IMR-90 (cell line): ENCODE measurements around the gene ADD1. TPM values are rescaled to one million over a fixed set of nuclear protein-coding genes. Genes with fewer than 3 reads are reported as not detected.

Experiments used
- ATAC-seq: fragments of 200-7000 bp; cut with Tn5 transposase; 2 replicates; pipeline ENCODE4 v1.9.1; 2020; ENCODE audit warnings: low read depth, mild to moderate bottlenecking, moderate library complexity
- BruUV-seq: library from RNA; stranded (reverse); fragments of 400-500 nt; replicated peaks from 2 replicates; lab custom pipeline; 2021; lab: Mats Ljungman, UMichigan
- CTCF ChIA-PET: fragments of 300-600 bp; formaldehyde crosslinking; extraction: SDS; loops from one replicate; lab custom pipeline; 2021; ENCODE audit warnings: antibody characterized with exemption; lab: Yijun Ruan, JAX
- POLR2A ChIA-PET: fragments of 300-600 bp; sonication (Branson Sonifier 250); formaldehyde crosslinking; loops from one replicate; lab custom pipeline; 2022; ENCODE audit warnings: antibody characterized with exemption; ENCODE audit not compliant: unreplicated experiment; lab: Charles Lee
- DNase-seq: peaks from one replicate; pipeline ENCODE4 v3.0.0; 2013
- H2AFZ ChIP-seq: replicated peaks from 2 replicates; pipeline ENCODE3; 2013; ENCODE audit warnings: low read length, mild to moderate bottlenecking; ENCODE audit not compliant: poor library complexity
- H2AK5ac ChIP-seq: 2 replicates; pipeline ENCODE4 v1.6.1; 2013; ENCODE audit warnings: low read depth, low read length, inconsistent platforms
- H2AK9ac ChIP-seq: replicated peaks from 2 replicates; pipeline ENCODE3; 2013; ENCODE audit warnings: mild to moderate bottlenecking, low read depth, low read length, moderate library complexity; ENCODE audit not compliant: poor library complexity
- H2BK120ac ChIP-seq: 2 replicates; pipeline ENCODE4 v1.6.1; 2013; ENCODE audit warnings: low read depth, low read length, inconsistent platforms
- H2BK15ac ChIP-seq: 3 replicates; pipeline ENCODE4 v1.6.1; 2013; ENCODE audit warnings: low read depth, low read length, inconsistent platforms
- H2BK20ac ChIP-seq: 2 replicates; pipeline ENCODE4 v1.6.1; 2013; ENCODE audit warnings: low read depth, mild to moderate bottlenecking, inconsistent platforms, low read length, moderate library complexity
- H2BK5ac ChIP-seq: 2 replicates; pipeline ENCODE4 v1.6.1; 2013; ENCODE audit warnings: mild to moderate bottlenecking, low read depth, low read length, inconsistent platforms; ENCODE audit not compliant: poor library complexity, severe bottlenecking
- H3K14ac ChIP-seq: replicated peaks from 2 replicates; pipeline ENCODE4 v1.6.1; 2013; ENCODE audit warnings: low read depth, low read length, inconsistent platforms
- H3K18ac ChIP-seq: 2 replicates; pipeline ENCODE4 v1.6.1; 2013; ENCODE audit warnings: low read depth, low read length, control low read depth
- H3K23ac ChIP-seq: 2 replicates; pipeline ENCODE4 v1.6.1; 2013; ENCODE audit warnings: low read depth, low read length, inconsistent platforms
- H3K27ac ChIP-seq: 2 replicates; pipeline ENCODE4 v1.5.1; 2013; ENCODE audit warnings: mild to moderate bottlenecking, control low read depth, low read length; ENCODE audit not compliant: insufficient read depth
- H3K27me3 ChIP-seq: 2 replicates; pipeline ENCODE4 v1.6.1; 2013; ENCODE audit warnings: low read length; ENCODE audit not compliant: control insufficient read depth, insufficient read depth
- H3K36me3 ChIP-seq: 2 replicates; pipeline ENCODE4 v1.6.1; 2013; ENCODE audit warnings: low read length, mixed read lengths; ENCODE audit not compliant: control insufficient read depth, insufficient read depth
- H3K4ac ChIP-seq: 2 replicates; pipeline ENCODE4 v1.6.1; 2013; ENCODE audit warnings: low read depth, low read length, inconsistent platforms
- H3K4me1 ChIP-seq: 2 replicates; pipeline ENCODE4 v1.6.1; 2013; ENCODE audit warnings: low read length, mixed read lengths; ENCODE audit not compliant: control insufficient read depth, insufficient read depth
- H3K4me2 ChIP-seq: 2 replicates; pipeline ENCODE4 v1.6.1; 2013; ENCODE audit warnings: low read depth, mild to moderate bottlenecking, control low read depth, low read length, moderate library complexity
- H3K4me3 ChIP-seq: 2 replicates; pipeline ENCODE4 v1.5.1; 2013; ENCODE audit warnings: low read depth, mild to moderate bottlenecking, control low read depth, low read length, moderate library complexity; ENCODE audit not compliant: insufficient read depth
- H3K56ac ChIP-seq: 2 replicates; pipeline ENCODE4 v1.6.1; 2013; ENCODE audit warnings: low read length, inconsistent platforms; ENCODE audit not compliant: insufficient read depth; ENCODE audit errors: extremely low read depth
- H3K79me1 ChIP-seq, 2 experiments: 2 replicates each; pipeline ENCODE4 v1.6.1; 2013; ENCODE audit warnings: low read length in 2 of 2, inconsistent platforms in 1 of 2, low read depth in 1 of 2
- H3K9ac ChIP-seq: 2 replicates; pipeline ENCODE4 v1.6.1; 2013; ENCODE audit warnings: low read depth, low read length, control low read depth
- H3K9me1 ChIP-seq: 2 replicates; pipeline ENCODE4 v1.6.1; 2013; ENCODE audit warnings: low read length, inconsistent platforms; ENCODE audit not compliant: insufficient read depth
- H3K9me3 ChIP-seq: 2 replicates; pipeline ENCODE4 v1.6.1; 2013; ENCODE audit warnings: low read length; ENCODE audit not compliant: control insufficient read depth, insufficient read depth
- H4K20me1 ChIP-seq: 2 replicates; pipeline ENCODE4 v1.6.1; 2013; ENCODE audit warnings: low read length, inconsistent platforms; ENCODE audit not compliant: insufficient read depth
- H4K5ac ChIP-seq: 2 replicates; pipeline ENCODE4 v1.6.1; 2013; ENCODE audit warnings: mild to moderate bottlenecking, low read depth, low read length, control low read depth
- H4K8ac ChIP-seq, 2 experiments: 2 replicates each; pipeline ENCODE4 v1.6.1; 2013; ENCODE audit warnings: low read depth in 2 of 2, low read length in 2 of 2, control low read depth in 1 of 2, inconsistent platforms in 1 of 2
- H4K91ac ChIP-seq: 2 replicates; pipeline ENCODE4 v1.6.1; 2013; ENCODE audit warnings: low read depth, low read length, inconsistent platforms; ENCODE audit not compliant: insufficient read depth
- BHLHE40 ChIP-seq: fragments of 150-350 bp; IDR thresholded peaks from 2 replicates; pipeline ENCODE4 v1.6.1; 2016; ENCODE audit warnings: mild to moderate bottlenecking, low read depth, low read length
- CEBPB ChIP-seq: IDR thresholded peaks from 2 replicates; pipeline ENCODE4 v1.6.1; 2012; ENCODE audit warnings: low read depth, low read length, improper control_type of control experiment
- CHD1 ChIP-seq: IDR thresholded peaks from 2 replicates; pipeline ENCODE4 v1.6.1; 2012; ENCODE audit warnings: low read depth, low read length, improper control_type of control experiment
- CTCF ChIP-seq: conservative IDR thresholded peaks from 2 replicates; pipeline ENCODE4 v1.5.1; 2012; ENCODE audit warnings: mild to moderate bottlenecking, low read depth, low read length, improper control_type of control experiment
- ELK1 ChIP-seq: fragments of 150-350 bp; IDR thresholded peaks from 2 replicates; pipeline ENCODE4 v1.6.1; 2016; ENCODE audit warnings: low read depth, mild to moderate bottlenecking, low read length, moderate library complexity, borderline replicate concordance
- MAFK ChIP-seq: IDR thresholded peaks from 2 replicates; pipeline ENCODE4 v1.6.1; 2012; ENCODE audit warnings: low read depth, low read length, improper control_type of control experiment
- MAZ ChIP-seq: IDR thresholded peaks from 2 replicates; pipeline ENCODE4 v1.6.1; 2012; ENCODE audit warnings: low read depth, mild to moderate bottlenecking, low read length, improper control_type of control experiment, moderate library complexity, borderline replicate concordance
- MXI1 ChIP-seq: IDR thresholded peaks from 2 replicates; pipeline ENCODE4 v1.6.1; 2012; ENCODE audit warnings: low read depth, mild to moderate bottlenecking, low read length, moderate library complexity, borderline replicate concordance
- NFE2L2 ChIP-seq: fragments of 150-350 bp; IDR thresholded peaks from 2 replicates; pipeline ENCODE4 v1.6.1; 2016; ENCODE audit warnings: low read depth, mild to moderate bottlenecking, low read length
- RCOR1 ChIP-seq: IDR thresholded peaks from 2 replicates; pipeline ENCODE4 v1.6.1; 2012; ENCODE audit warnings: mild to moderate bottlenecking, low read length, improper control_type of control experiment; ENCODE audit not compliant: insufficient replicate concordance
- RFX5 ChIP-seq: IDR thresholded peaks from 2 replicates; pipeline ENCODE4 v1.8.0; 2012; ENCODE audit warnings: low read depth, mild to moderate bottlenecking, low read length, moderate library complexity
- SMC3 ChIP-seq: fragments of 150-350 bp; IDR thresholded peaks from 2 replicates; pipeline ENCODE4 v1.6.1; 2016; ENCODE audit warnings: low read depth, mild to moderate bottlenecking, antibody characterized with exemption, low read length, moderate library complexity
- WGBS, 2 experiments: methylation state at CpG; one replicate each; pipeline versions ENCODE4 v1.1.5 to v1.1.7; 2013; ENCODE audit warnings: missing lambda C conversion rate in 2 of 2; ENCODE audit not compliant: insufficient read length in 1 of 2; ENCODE audit errors: extremely low coverage in 2 of 2; 5-methylcytosine and 5-hydroxymethylcytosine counted together
- dilution Hi-C: fragments of 300-500 bp; cut with HindIII; formaldehyde crosslinking; loops from one replicate; pipeline ENCODE4 v1.14.3; 2018; ENCODE audit warnings: low sequenced_read_pairs; ENCODE audit not compliant: unreplicated experiment
- in situ Hi-C: fragments of 300-500 bp; cut with MboI; formaldehyde crosslinking; loops from 3 replicates; pipeline ENCODE4 v1.14.3; 2019; ENCODE audit warnings: low sequenced_read_pairs, inconsistent platforms, mixed read lengths
- intact Hi-C: fragments of 100-400 bp; cut with micrococcal nuclease; formaldehyde crosslinking; loops from 2 replicates; pipeline ENCODE4 v1.10.0; 2022
- polyA plus RNA-seq, 3 experiments: library from polyadenylated mRNA; depleted of rRNA; stranded (reverse); fragments of >200 nt; gene quantifications; 2 replicates each; pipeline ENCODE4 v1.2.3, GENCODE V29; 2012; ENCODE audit warnings: low replicate concordance in 1 of 3
- total RNA-seq: library from RNA; depleted of rRNA; stranded (reverse); fragments of >200 nt; gene quantifications from 2 replicates; pipeline ENCODE4 v1.2.3, GENCODE V29; 2012

Gene ADD1
- total and polyA plus RNA-seq, 2 of the 4 experiments (the other 2 are of a cell fraction): 122 to 215 TPM

GRCh38 chr4:2835978-2836377, 7.7 kb upstream of the ADD1 start (continued):
- TF ChIP-seq ELK1 (no peak), NFE2L2 (no peak), BHLHE40 (no peak), RFX5 (no peak), MXI1 (no peak)

GRCh38 chr4:2836391-2836859, 7.2 kb upstream of the ADD1 start:
- peaks cover 3 to 21% of the 10 kb centered on the region in 2 experiments; a peak in 3 of 4 replicates for H3K79me1 ChIP-seq
- H4K5ac ChIP-seq: no peak overlapping the region
- TF ChIP-seq CHD1 (no peak), BHLHE40 (no peak), ELK1 (no peak), RCOR1 (no peak), SMC3 (no peak), RFX5 (no peak), MAFK (no peak), MAZ (no peak), CTCF (no peak), CEBPB (no peak)
- DNase-seq (no peak), ATAC-seq (no peak)
- H3K4me3 ChIP-seq: no peak overlapping the region
- H2BK15ac ChIP-seq: no peak overlapping the region
- dilution Hi-C loops (no loop called here), in situ Hi-C loops (no loop called here), intact Hi-C loops (no loop called here)
- peaks cover 42% of the 10 kb centered on the region for H3K36me3 ChIP-seq
- no peak overlapping the region for H4K91ac ChIP-seq
- no peak overlapping the region for H2BK20ac ChIP-seq
- no peak overlapping the region for H3K56ac ChIP-seq
- no TSS peak for BruUV-seq
- H4K8ac ChIP-seq: no peak overlapping the region
- no peak overlapping the region for H3K4ac ChIP-seq
- H3K27me3 ChIP-seq: no peaks in the 10 kb centered on the region
- no peak overlapping the region for H3K18ac ChIP-seq
- no peak overlapping the region for H3K4me2 ChIP-seq
- no peak overlapping the region for H2BK5ac ChIP-seq
- no peak overlapping the region for H2BK120ac ChIP-seq
- H3K27ac ChIP-seq: no peak overlapping the region
- H2AK9ac ChIP-seq: peak overlapping the region; percentile 24
- no CpG with 5 or more reads among the region's 5 CpGs for WGBS, 2 experiments
- CTCF ChIA-PET: no interaction called here
- no peaks in the 10 kb centered on the region; the same call in 1 of the 2 replicates for H4K20me1 ChIP-seq
- peaks cover 4% of the 10 kb centered on the region; the same call in 1 of the 2 replicates for H3K4me1 ChIP-seq
- H2AK5ac ChIP-seq: no peak overlapping the region
- H3K9me3 ChIP-seq: no peaks in the 10 kb centered on the region
- H3K9ac ChIP-seq: no peak overlapping the region
- H2AFZ ChIP-seq: peak overlapping the region; percentile 23
- H3K14ac ChIP-seq: no peak overlapping the region
- H3K23ac ChIP-seq: no peak overlapping the region
- peaks cover 19% of the 10 kb centered on the region; the same call in 1 of the 2 replicates for H3K9me1 ChIP-seq
- POLR2A ChIA-PET: no interaction called here
